ENCODE results near the gene ROMO1.

DNA sequence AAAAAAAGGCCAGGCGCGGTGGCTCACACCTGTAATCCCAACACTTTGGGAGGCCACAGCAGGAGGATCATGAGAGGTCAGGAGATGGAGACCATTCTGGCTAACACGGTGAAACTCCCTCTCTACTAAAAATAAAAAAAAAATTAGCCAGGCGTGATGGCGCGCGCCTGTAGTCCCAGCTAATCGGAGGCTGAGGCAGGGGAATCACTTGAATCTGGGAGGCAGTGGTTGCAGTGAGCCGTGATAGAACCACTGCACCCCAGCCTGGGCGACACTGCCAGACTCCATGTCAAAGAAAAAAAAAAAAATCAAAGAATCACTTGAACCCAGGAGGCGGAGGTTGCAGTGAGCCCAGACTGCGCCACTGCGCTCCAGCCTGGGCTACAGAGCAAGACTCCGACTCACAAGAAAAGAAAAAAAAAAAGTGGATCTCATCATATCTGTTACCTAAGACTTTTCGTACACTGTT lies 38.7 kb downstream of the ROMO1 start:
- TF ChIP-seq, protein P1, sequence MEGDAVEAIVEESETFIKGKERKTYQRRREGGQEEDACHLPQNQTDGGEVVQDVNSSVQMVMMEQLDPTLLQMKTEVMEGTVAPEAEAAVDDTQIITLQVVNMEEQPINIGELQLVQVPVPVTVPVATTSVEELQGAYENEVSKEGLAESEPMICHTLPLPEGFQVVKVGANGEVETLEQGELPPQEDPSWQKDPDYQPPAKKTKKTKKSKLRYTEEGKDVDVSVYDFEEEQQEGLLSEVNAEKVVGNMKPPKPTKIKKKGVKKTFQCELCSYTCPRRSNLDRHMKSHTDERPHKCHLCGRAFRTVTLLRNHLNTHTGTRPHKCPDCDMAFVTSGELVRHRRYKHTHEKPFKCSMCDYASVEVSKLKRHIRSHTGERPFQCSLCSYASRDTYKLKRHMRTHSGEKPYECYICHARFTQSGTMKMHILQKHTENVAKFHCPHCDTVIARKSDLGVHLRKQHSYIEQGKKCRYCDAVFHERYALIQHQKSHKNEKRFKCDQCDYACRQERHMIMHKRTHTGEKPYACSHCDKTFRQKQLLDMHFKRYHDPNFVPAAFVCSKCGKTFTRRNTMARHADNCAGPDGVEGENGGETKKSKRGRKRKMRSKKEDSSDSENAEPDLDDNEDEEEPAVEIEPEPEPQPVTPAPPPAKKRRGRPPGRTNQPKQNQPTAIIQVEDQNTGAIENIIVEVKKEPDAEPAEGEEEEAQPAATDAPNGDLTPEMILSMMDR (IDR thresholded peaks at IDR 0.05), result no peak
- TF ChIP-seq POLR2A (IDR thresholded peaks at IDR 0.05), result no peak
